H1 (cell line): Measurements from ENCODE around the gene EEIG2. TPM values are rescaled to one million over a fixed set of nuclear protein-coding genes. Genes with fewer than 3 reads are reported as not detected.

Experiments used
- CTCF ChIA-PET: fragments of 300-600 bp; sonication (Branson Sonifier 250); formaldehyde crosslinking; loops from one replicate; lab custom pipeline; 2021; ENCODE audit not compliant: partially characterized antibody; lab: Charles Lee
- POLR2A ChIA-PET: fragments of 300-600 bp; sonication (Branson Sonifier 250); formaldehyde crosslinking; loops from one replicate; lab custom pipeline; 2021; ENCODE audit warnings: inconsistent platforms; ENCODE audit not compliant: partially characterized antibody; lab: Charles Lee
- DNase-seq, 2 experiments: peaks; one replicate each; pipeline versions ENCODE4 v3.0.0 to v3.0.0-alpha.2; 2010 to 2022; ENCODE audit warnings: low spot score in 2 of 2, low read depth in 1 of 2, mixed read lengths in 1 of 2
- FAIRE-seq: peaks from 2 replicates; lab custom pipeline; 2011; peaks lifted over from hg19 to GRCh38; lab: Jason Lieb, UNC
- H2AFZ ChIP-seq: 2 replicates; pipeline ENCODE4 v1.8.1; 2012; ENCODE audit warnings: low read length, inconsistent platforms
- H2AK5ac ChIP-seq: 2 replicates; pipeline ENCODE4 v1.6.1; 2013; ENCODE audit warnings: low read depth, low read length
- H2BK120ac ChIP-seq: replicated peaks from 2 replicates; pipeline ENCODE3; 2013; ENCODE audit warnings: low read depth, low read length, inconsistent platforms
- H2BK12ac ChIP-seq: 2 replicates; pipeline ENCODE4 v1.6.1; 2013; ENCODE audit warnings: low read depth, low read length
- H2BK15ac ChIP-seq: 2 replicates; pipeline ENCODE4 v1.6.1; 2013; ENCODE audit warnings: low read length
- H2BK20ac ChIP-seq: 2 replicates; pipeline ENCODE4 v1.6.1; 2013; ENCODE audit warnings: low read length
- H2BK5ac ChIP-seq: 2 replicates; pipeline ENCODE4 v1.6.1; 2013; ENCODE audit warnings: low read depth, low read length
- H3K14ac ChIP-seq: 2 replicates; pipeline ENCODE4 v1.6.1; 2013; ENCODE audit warnings: inconsistent platforms; ENCODE audit not compliant: insufficient read length
- H3K18ac ChIP-seq: 2 replicates; pipeline ENCODE4 v1.6.1; 2013; ENCODE audit warnings: low read length; ENCODE audit errors: extremely low read depth
- H3K23ac ChIP-seq: 2 replicates; pipeline ENCODE4 v1.6.1; 2013; ENCODE audit warnings: inconsistent platforms; ENCODE audit not compliant: insufficient read length
- H3K23me2 ChIP-seq: 2 replicates; pipeline ENCODE4 v1.6.1; 2013; ENCODE audit warnings: low read depth, low read length
- H3K27ac ChIP-seq: 2 replicates; pipeline ENCODE4 v1.6.1; 2011; ENCODE audit warnings: low read depth, low read length, inconsistent platforms
- H3K27me3 ChIP-seq, 4 experiments: replicated peaks in 1 of 4; 1 replicate in 1 of 4; 2 replicates in 3 of 4; pipeline versions ENCODE4 v1.6.1 to v1.8.1; 2011 to 2013; ENCODE audit warnings: low read length in 3 of 4, mild to moderate bottlenecking in 3 of 4, inconsistent platforms in 2 of 4, mixed read lengths in 2 of 4, moderate library complexity in 1 of 4; ENCODE audit not compliant: control insufficient read depth in 3 of 4, insufficient read depth in 3 of 4; ENCODE audit errors: extremely low read depth in 1 of 4
- H3K36me3 ChIP-seq, 4 experiments: 2 replicates each; pipeline versions ENCODE4 v1.6.1 to v1.8.1; 2011 to 2013; ENCODE audit warnings: mild to moderate bottlenecking in 4 of 4, low read length in 3 of 4, moderate library complexity in 2 of 4, control low read depth in 1 of 4, inconsistent platforms in 1 of 4; ENCODE audit not compliant: insufficient read depth in 4 of 4, control insufficient read depth in 2 of 4
- H3K4ac ChIP-seq: replicated peaks from 2 replicates; pipeline ENCODE3; 2013; ENCODE audit warnings: low read length, low read depth, mixed read lengths, inconsistent platforms; ENCODE audit not compliant: insufficient read length
- H3K4me1 ChIP-seq, 4 experiments: replicated peaks in 1 of 4; 1 replicate in 1 of 4; 2 replicates in 3 of 4; pipeline versions ENCODE4 v1.6.1 to v1.8.1; 2011 to 2013; ENCODE audit warnings: low read length in 3 of 4, inconsistent platforms in 2 of 4, mixed read lengths in 1 of 4; ENCODE audit not compliant: insufficient read depth in 4 of 4, control insufficient read depth in 3 of 4
- H3K4me2 ChIP-seq, 2 experiments: 2 replicates each; pipeline versions ENCODE4 v1.6.1 to v1.8.1; 2011 to 2013; ENCODE audit warnings: low read depth in 2 of 2, low read length in 2 of 2, control low read depth in 1 of 2, inconsistent platforms in 1 of 2, mild to moderate bottlenecking in 1 of 2; ENCODE audit not compliant: insufficient read depth in 1 of 2
- H3K4me3 ChIP-seq, 4 experiments: fragments of 200-600, 300-600 bp in 1 of 4; sonication (generic), shearing (Covaris generic), sonication (Bioruptor Twin) in 1 of 4; 2 replicates each; pipeline versions ENCODE4 v1.5.1 to v1.8.1; 2011 to 2016; ENCODE audit warnings: low read length in 4 of 4, low read depth in 3 of 4, control low read depth in 2 of 4, inconsistent platforms in 2 of 4, mild to moderate bottlenecking in 2 of 4, mixed read lengths in 1 of 4, moderate library complexity in 1 of 4; ENCODE audit not compliant: insufficient read depth in 2 of 4; ENCODE audit errors: extremely low read depth in 1 of 4
- H3K56ac ChIP-seq: replicated peaks from 2 replicates; pipeline ENCODE3; 2013; ENCODE audit warnings: low read depth, mild to moderate bottlenecking, mixed read lengths, low read length, inconsistent platforms; ENCODE audit not compliant: insufficient read length
- H3K79me1 ChIP-seq: 2 replicates; pipeline ENCODE4 v1.6.1; 2013; ENCODE audit warnings: low read depth, low read length, control low read depth
- H3K79me2 ChIP-seq, 2 experiments: 2 replicates each; pipeline versions ENCODE4 v1.6.1 to v1.8.1; 2012 to 2013; ENCODE audit warnings: low read length in 2 of 2, mild to moderate bottlenecking in 2 of 2, inconsistent platforms in 1 of 2; ENCODE audit not compliant: insufficient read depth in 2 of 2, control insufficient read depth in 1 of 2
- H3K9ac ChIP-seq, 4 experiments: replicated peaks in 1 of 4; 1 replicate in 1 of 4; 2 replicates in 3 of 4; pipeline versions ENCODE4 v1.6.1 to v1.8.1; 2011 to 2013; ENCODE audit warnings: low read depth in 3 of 4, low read length in 3 of 4, control low read depth in 2 of 4, mild to moderate bottlenecking in 2 of 4, moderate library complexity in 2 of 4, inconsistent platforms in 1 of 4; ENCODE audit errors: extremely low read depth in 1 of 4
- H3K9me3 ChIP-seq, 2 experiments: 2 replicates each; pipeline versions ENCODE4 v1.6.1 to v1.8.1; 2012 to 2013; ENCODE audit warnings: mild to moderate bottlenecking in 2 of 2, moderate library complexity in 2 of 2, control low read depth in 1 of 2, inconsistent platforms in 1 of 2, low read depth in 1 of 2, low read length in 1 of 2, mixed read lengths in 1 of 2; ENCODE audit not compliant: insufficient read depth in 2 of 2
- H4K20me1 ChIP-seq, 2 experiments: replicated peaks in 1 of 2; 2 replicates each; pipeline versions ENCODE3 to v1.8.1; 2011 to 2013; ENCODE audit warnings: inconsistent platforms in 2 of 2, low read length in 2 of 2, mild to moderate bottlenecking in 1 of 2; ENCODE audit not compliant: insufficient read depth in 2 of 2, control insufficient read depth in 1 of 2
- H4K5ac ChIP-seq: 2 replicates; pipeline ENCODE4 v1.6.1; 2013; ENCODE audit warnings: low read length, low read depth, mixed read lengths, inconsistent platforms; ENCODE audit not compliant: insufficient read length
- H4K8ac ChIP-seq: 2 replicates; pipeline ENCODE4 v1.8.0; 2013; ENCODE audit warnings: mild to moderate bottlenecking, moderate library complexity, low read length, inconsistent platforms; ENCODE audit not compliant: insufficient read depth; ENCODE audit errors: extremely low read depth
- H4K91ac ChIP-seq: replicated peaks from 2 replicates; pipeline ENCODE3; 2013; ENCODE audit warnings: low read length, mixed read lengths, inconsistent platforms; ENCODE audit not compliant: insufficient read length
- ATF3 ChIP-seq: IDR thresholded peaks from 2 replicates; pipeline ENCODE4 v1.6.1; 2011; ENCODE audit warnings: low read depth, mild to moderate bottlenecking, low read length; ENCODE audit not compliant: insufficient read depth
- CBX5 ChIP-seq: fragments of 300-800, 300-1000 bp; sonication (generic); IDR thresholded peaks from 2 replicates; pipeline ENCODE4 v1.7.1; 2016; ENCODE audit warnings: antibody characterized with exemption, low read length, low read depth
- HDAC6 ChIP-seq: IDR thresholded peaks from one replicate; pipeline ENCODE4 v1.7.1; 2012; ENCODE audit warnings: low read depth, mild to moderate bottlenecking, inconsistent platforms, low read length, moderate library complexity
- POLR2A ChIP-seq, 2 experiments: IDR thresholded peaks; 1 replicate in 1 of 2; 2 replicates in 1 of 2; pipeline ENCODE4 v1.6.1; 2011; ENCODE audit warnings: low read depth in 2 of 2, low read length in 2 of 2, mild to moderate bottlenecking in 2 of 2; ENCODE audit errors: control extremely low read depth in 1 of 2
- SIN3A ChIP-seq, 2 experiments: IDR thresholded peaks in 1 of 2; conservative IDR thresholded peaks in 1 of 2; 2 replicates each; pipeline ENCODE4 v1.6.1; 2011 to 2012; ENCODE audit warnings: low read length in 2 of 2, improper control_type of control experiment in 1 of 2, low read depth in 1 of 2, mild to moderate bottlenecking in 1 of 2
- WGBS, 2 experiments: shearing (Covaris generic) in 1 of 2; methylation state at CpG; one replicate each; pipeline versions ENCODE4 v1.1.6 to v1.1.7; 2013 to 2015; ENCODE audit warnings: low lambda C conversion rate in 2 of 2, mixed read lengths in 2 of 2, inconsistent platforms in 1 of 2, low coverage in 1 of 2, missing lambda C conversion rate in 1 of 2; ENCODE audit not compliant: insufficient replicate concordance in 2 of 2, insufficient coverage in 1 of 2, insufficient read length in 1 of 2; ENCODE audit errors: extremely low coverage in 1 of 2, missing lambda C conversion rate in 1 of 2; 5-methylcytosine and 5-hydroxymethylcytosine counted together
- polyA plus RNA-seq, 7 experiments: library from polyadenylated mRNA; depleted of rRNA in 3 of 7; stranded (reverse) in 5 of 7; unstranded in 2 of 7; fragments of >200 nt in 5 of 7; fragments of 200-250 nt in 2 of 7; gene quantifications; 1 replicate in 5 of 7; 2 replicates in 1 of 7; 4 replicates in 1 of 7; pipeline versions ENCODE4 v1.2.1 to v1.2.3, GENCODE V29; 2011 to 2013; ENCODE audit warnings: missing spikeins in 2 of 7, mixed read lengths in 2 of 7
- total RNA-seq: library from RNA; stranded (reverse); fragmentation: NEBNext Ultra II Directional; extraction: Animal tissue kit (Norgen Biotek cat#: 25700); gene quantifications from 2 replicates; pipeline ENCODE4 v1.2.1, GENCODE V29; 2021

The EEIG2 gene
- total and polyA plus RNA-seq, 2 of the 8 experiments (the other 6 are each of a cell fraction or from before 2014, with no cell fraction given), result 6.1 to 20.1 TPM

GRCh38 chr1:108609483-108610049 is 49.7 kb downstream of the EEIG2 start:
- Histone ChIP-seq H2AK5ac (no peak overlapping the region), H2BK5ac (no peak overlapping the region), H3K4ac (no peak overlapping the region), H2AFZ (no peak overlapping the region), H2BK120ac (no peak overlapping the region), H4K91ac (no peak overlapping the region), H3K27me3 (no peaks in the 10 kb centered on the region), H3K79me1 (no peaks in the 10 kb centered on the region), H4K20me1 (no peaks in the 10 kb centered on the region), H3K14ac (no peak overlapping the region), H3K9me3 (no peaks in the 10 kb centered on the region), H2BK15ac (no peak overlapping the region), H3K27ac (no peak overlapping the region), H3K36me3 (peaks cover 0 to 9% (median 1%) of the 10 kb centered on the region in 4 experiments; a peak in 4 of 8 replicates), H3K79me2 (no peaks in the 10 kb centered on the region), H3K4me1 (no peaks in the 10 kb centered on the region), H3K56ac (no peak overlapping the region), H3K23ac (no peak overlapping the region), H3K4me2 (no peak overlapping the region), H3K9ac (no peak overlapping the region), H4K8ac (no peak overlapping the region), H4K5ac (no peak overlapping the region), H3K4me3 (no peak overlapping the region), H3K18ac (no peak overlapping the region), H2BK12ac (no peak overlapping the region), H3K23me2 (no peaks in the 10 kb centered on the region), H2BK20ac (no peak overlapping the region)
- POLR2A ChIA-PET, result no interaction called here
- WGBS, 2 experiments, result 90% methylated on average over 11 of the region's 11 CpGs; no CpG with 5 or more reads in 1 of the 2 experiments
- TF ChIP-seq ATF3 (no peak), POLR2A (IDR thresholded peaks at IDR 0.05; ENCODE audit: control extremely low read depth in 1 of 2, low read depth in 2 of 2, low read length in 2 of 2) (no peak), CBX5 (no peak), HDAC6 (no peak), SIN3A (conservative IDR thresholded peaks at IDR 0.05 in 1 of 2, IDR thresholded peaks at IDR 0.05 in 1 of 2; ENCODE audit: low read depth in 1 of 2, low read length in 2 of 2) (no peak)
- DNase-seq, result no peak
- FAIRE-seq, result no peak
- CTCF ChIA-PET, result interaction anchor here (1.1 to 1.4 kb wide), 2 partner anchors 12 to 48 kb away, joined by 3 read pairs; no protein-coding TSS in a partner anchor
